Measurements from ENCODE around the gene SYNDIG1L.

GRCh38 chr14:74463697-74464096, 37.7 kb upstream of the SYNDIG1L start:
- TF ChIP-seq CTCF (IDR thresholded peaks at IDR 0.05 in 2 of 3, conservative IDR thresholded peaks at IDR 0.05 in 1 of 3; ENCODE audit: control insufficient read depth in 2 of 3, extremely low read depth in 1 of 3, insufficient read depth in 1 of 3, low read depth in 3 of 3, low read length in 3 of 3), result no peak
- TF ChIP-seq PKNOX1 (IDR thresholded peaks at IDR 0.05), result no peak
- TF ChIP-seq SRF (IDR thresholded peaks at IDR 0.05; ENCODE audit: low read depth in 2 of 2, low read length in 2 of 2), result no peak
- no peak for TF ChIP-seq ETV6 (conservative IDR thresholded peaks at IDR 0.05 in 1 of 2, IDR thresholded peaks at IDR 0.05 in 1 of 2; ENCODE audit: borderline replicate concordance in 1 of 2, low read depth in 1 of 2)

Measured in GM12878 (cell line).